Neural progenitor cell (in vitro differentiated cells): ENCODE results near the gene FCAMR. TPM values are rescaled to one million over a fixed set of nuclear protein-coding genes. Genes with fewer than 3 reads are reported as not detected.

Experiments used
- DNase-seq: peaks from one replicate; pipeline ENCODE4 v3.0.0-alpha.2; 2016; ENCODE audit warnings: low spot score
- H2AFZ ChIP-seq: fragments of 200-600 bp; sonication (generic); replicated peaks from 2 replicates; pipeline ENCODE4 v1.6.1; 2016; ENCODE audit warnings: antibody characterized with exemption
- H3F3A ChIP-seq: fragments of 200-600 bp; sonication (generic); 2 replicates; pipeline ENCODE4 v1.6.1; 2016; ENCODE audit warnings: antibody characterized with exemption, low read depth
- H3K27ac ChIP-seq: fragments of 200-600 bp; sonication (generic); 2 replicates; pipeline ENCODE4 v1.5.1; 2016; ENCODE audit warnings: mild to moderate bottlenecking
- H3K27me3 ChIP-seq: fragments of 200-600 bp; sonication (generic); 2 replicates; pipeline ENCODE4 v1.6.1; 2016; ENCODE audit warnings: mild to moderate bottlenecking, moderate library complexity
- H3K36me3 ChIP-seq: fragments of 200-600 bp; sonication (generic); 2 replicates; pipeline ENCODE4 v1.5.1; 2016
- H3K4me1 ChIP-seq: fragments of 200-600 bp; sonication (generic); 2 replicates; pipeline ENCODE4 v1.6.1; 2016; ENCODE audit warnings: mixed run types
- H3K4me2 ChIP-seq: fragments of 200-600 bp; sonication (generic); 2 replicates; pipeline ENCODE4 v1.6.1; 2016
- H3K4me3 ChIP-seq: fragments of 200-600 bp; sonication (generic); 2 replicates; pipeline ENCODE4 v1.5.1; 2016
- H3K79me2 ChIP-seq: fragments of 200-600 bp; sonication (generic); 2 replicates; pipeline ENCODE4 v1.6.1; 2016; ENCODE audit warnings: low read depth
- H3K9ac ChIP-seq: fragments of 200-600 bp; sonication (generic); 2 replicates; pipeline ENCODE4 v1.6.1; 2016
- H3K9me3 ChIP-seq: fragments of 200-600 bp; sonication (generic); 2 replicates; pipeline ENCODE4 v1.5.1; 2016; ENCODE audit warnings: low read depth
- H4K20me1 ChIP-seq: fragments of 200-600 bp; sonication (generic); 2 replicates; pipeline ENCODE4 v1.6.1; 2016; ENCODE audit warnings: low read depth
- H3K27ac Mint-ChIP-seq: 3 replicates; pipeline ENCODE4 v1.8.0; 2021; ENCODE audit warnings: mixed read lengths
- H3K27me3 Mint-ChIP-seq: 2 replicates; pipeline ENCODE4 v1.8.0; 2022; ENCODE audit warnings: low read depth, mild to moderate bottlenecking, inconsistent platforms, moderate library complexity, mixed read lengths; ENCODE audit not compliant: insufficient read depth
- H3K36me3 Mint-ChIP-seq: 3 replicates; pipeline ENCODE4 v1.8.0; 2021; ENCODE audit warnings: mixed read lengths
- H3K4me1 Mint-ChIP-seq: 3 replicates; pipeline ENCODE4 v1.8.0; 2021; ENCODE audit warnings: mixed read lengths
- H3K4me3 Mint-ChIP-seq: 3 replicates; pipeline ENCODE4 v1.8.0; 2021; ENCODE audit warnings: mild to moderate bottlenecking, moderate library complexity, mixed read lengths
- H3K9me3 Mint-ChIP-seq: 3 replicates; pipeline ENCODE4 v1.8.0; 2020; ENCODE audit warnings: mixed read lengths
- EZH2 ChIP-seq: fragments of 200-600 bp; sonication (generic); IDR thresholded peaks from 2 replicates; pipeline ENCODE4 v1.6.1; 2017; ENCODE audit warnings: antibody characterized with exemption, mild to moderate bottlenecking, moderate library complexity
- EZH2phosphoT487 ChIP-seq: fragments of 200-600 bp; sonication (generic); IDR thresholded peaks from 2 replicates; pipeline ENCODE4 v1.6.1; 2017; ENCODE audit warnings: antibody characterized with exemption
- total RNA-seq: library from RNA; depleted of rRNA; stranded (reverse); fragments of >200 nt; gene quantifications from 2 replicates; pipeline ENCODE4 v1.2.3, GENCODE V29; 2015; ENCODE audit warnings: low replicate concordance
- TF ChIP-seq, protein P1 (sequence below): fragments of 200-600 bp; sonication (generic); IDR thresholded peaks from 2 replicates; pipeline ENCODE4 v1.5.1; 2017; ENCODE audit warnings: antibody characterized with exemption, mild to moderate bottlenecking

FCAMR gene
- total RNA-seq, 1 donor from 2014 or later: not detected

DNA sequence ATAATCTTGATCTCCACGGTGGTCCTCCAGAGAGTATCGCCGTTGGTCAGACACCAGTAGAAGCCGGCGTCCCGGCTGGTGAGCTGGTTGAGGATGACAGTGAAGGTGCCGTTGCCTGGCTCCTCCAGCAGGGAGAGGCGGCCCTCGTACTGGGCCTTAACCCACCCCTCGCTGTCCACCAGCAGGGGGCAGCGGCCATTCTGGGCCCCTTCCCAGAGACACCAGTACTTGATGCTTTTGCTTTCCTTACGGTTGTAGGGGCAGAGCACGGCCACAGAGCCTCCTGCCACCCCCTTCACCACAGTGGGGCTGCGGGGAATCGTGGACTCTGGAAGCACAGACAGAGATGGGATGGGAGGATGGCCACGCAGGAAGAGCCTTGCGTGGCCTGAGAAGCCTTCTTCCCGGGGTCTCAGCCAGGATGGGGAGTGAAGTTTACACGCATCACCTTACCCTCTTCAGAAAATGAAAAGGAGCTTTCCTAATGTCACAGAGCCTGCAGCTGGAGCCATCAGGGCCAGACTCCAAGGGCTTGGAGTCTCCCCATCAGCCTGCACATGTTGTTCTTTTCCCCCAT lies 34.7 kb downstream of the FCAMR start:
- Mint-ChIP-seq H3K4me1 (no peaks in the 10 kb centered on the region), H3K27me3 (peaks cover 3% of the 10 kb centered on the region)

DNA sequence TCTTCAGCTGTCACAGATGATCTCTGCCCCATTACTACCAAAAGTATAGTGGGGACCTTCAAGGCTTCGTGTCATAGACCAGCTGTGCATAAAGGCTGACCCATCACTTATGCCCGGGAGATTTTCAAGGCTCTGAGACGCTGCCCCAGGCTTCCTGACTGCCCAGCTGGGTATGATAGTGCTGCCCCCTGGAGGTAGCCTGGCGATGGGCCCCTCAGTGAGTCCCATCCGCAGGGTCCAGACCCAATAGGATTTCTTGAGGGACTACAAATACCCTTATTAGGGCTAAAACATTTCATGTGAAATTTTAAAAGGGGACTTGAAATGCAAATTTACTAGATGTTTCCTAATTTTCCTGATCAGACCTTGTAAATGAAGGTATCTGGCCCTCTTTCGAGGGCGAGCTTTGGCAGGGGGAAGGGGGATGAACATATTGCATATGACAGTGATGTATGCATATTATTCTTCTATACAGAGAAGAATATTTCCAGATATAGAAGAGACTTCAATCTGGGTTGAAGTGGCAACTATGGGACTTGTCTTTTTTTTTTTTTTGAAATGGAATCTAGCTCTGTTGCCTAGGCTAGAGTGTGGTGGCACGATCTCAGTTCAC lies 36.8 kb downstream of the FCAMR start:
- no peak for TF ChIP-seq EZH2phosphoT487
- TF ChIP-seq, protein P1, sequence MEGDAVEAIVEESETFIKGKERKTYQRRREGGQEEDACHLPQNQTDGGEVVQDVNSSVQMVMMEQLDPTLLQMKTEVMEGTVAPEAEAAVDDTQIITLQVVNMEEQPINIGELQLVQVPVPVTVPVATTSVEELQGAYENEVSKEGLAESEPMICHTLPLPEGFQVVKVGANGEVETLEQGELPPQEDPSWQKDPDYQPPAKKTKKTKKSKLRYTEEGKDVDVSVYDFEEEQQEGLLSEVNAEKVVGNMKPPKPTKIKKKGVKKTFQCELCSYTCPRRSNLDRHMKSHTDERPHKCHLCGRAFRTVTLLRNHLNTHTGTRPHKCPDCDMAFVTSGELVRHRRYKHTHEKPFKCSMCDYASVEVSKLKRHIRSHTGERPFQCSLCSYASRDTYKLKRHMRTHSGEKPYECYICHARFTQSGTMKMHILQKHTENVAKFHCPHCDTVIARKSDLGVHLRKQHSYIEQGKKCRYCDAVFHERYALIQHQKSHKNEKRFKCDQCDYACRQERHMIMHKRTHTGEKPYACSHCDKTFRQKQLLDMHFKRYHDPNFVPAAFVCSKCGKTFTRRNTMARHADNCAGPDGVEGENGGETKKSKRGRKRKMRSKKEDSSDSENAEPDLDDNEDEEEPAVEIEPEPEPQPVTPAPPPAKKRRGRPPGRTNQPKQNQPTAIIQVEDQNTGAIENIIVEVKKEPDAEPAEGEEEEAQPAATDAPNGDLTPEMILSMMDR: peak; percentile 68
- Histone ChIP-seq H3K4me1 (no peaks in the 10 kb centered on the region), H2AFZ (no peak overlapping the region), H3K27me3 (no peaks in the 10 kb centered on the region), H3K79me2 (no peaks in the 10 kb centered on the region), H3K4me3 (no peak overlapping the region), H3K36me3 (no peaks in the 10 kb centered on the region), H3K9me3 (no peaks in the 10 kb centered on the region), H4K20me1 (no peaks in the 10 kb centered on the region), H3K4me2 (no peak overlapping the region), H3K9ac (no peak overlapping the region), H3F3A (no peaks in the 10 kb centered on the region), H3K27ac (no peak overlapping the region)
- DNase-seq: peak; percentile 57
- H3K36me3 Mint-ChIP-seq: no peaks in the 10 kb centered on the region
- no peak overlapping the region for H3K4me3 Mint-ChIP-seq
- no peaks in the 10 kb centered on the region for H3K9me3 Mint-ChIP-seq
- H3K27me3 Mint-ChIP-seq: peaks cover 3% of the 10 kb centered on the region
- no peak overlapping the region for H3K27ac Mint-ChIP-seq
- no peaks in the 10 kb centered on the region for H3K4me1 Mint-ChIP-seq

More for the DNA sequence above, 34.7 kb downstream of the FCAMR start:
- H3K36me3 Mint-ChIP-seq: no peaks in the 10 kb centered on the region
- Histone ChIP-seq H3K36me3 (no peaks in the 10 kb centered on the region), H3K27ac (no peak overlapping the region), H4K20me1 (no peaks in the 10 kb centered on the region), H3K4me1 (no peaks in the 10 kb centered on the region), H3F3A (no peaks in the 10 kb centered on the region), H3K4me2 (no peak overlapping the region), H3K27me3 (no peaks in the 10 kb centered on the region), H3K79me2 (no peaks in the 10 kb centered on the region), H3K9ac (no peak overlapping the region), H3K4me3 (no peak overlapping the region), H2AFZ (no peak overlapping the region), H3K9me3 (no peaks in the 10 kb centered on the region)
- peak; percentile 69 for DNase-seq
- no peak overlapping the region for H3K27ac Mint-ChIP-seq
- TF ChIP-seq, protein P1: peak; percentile 59
- TF ChIP-seq EZH2: no peak
- H3K9me3 Mint-ChIP-seq: no peaks in the 10 kb centered on the region
- H3K4me3 Mint-ChIP-seq: no peak overlapping the region

DNA sequence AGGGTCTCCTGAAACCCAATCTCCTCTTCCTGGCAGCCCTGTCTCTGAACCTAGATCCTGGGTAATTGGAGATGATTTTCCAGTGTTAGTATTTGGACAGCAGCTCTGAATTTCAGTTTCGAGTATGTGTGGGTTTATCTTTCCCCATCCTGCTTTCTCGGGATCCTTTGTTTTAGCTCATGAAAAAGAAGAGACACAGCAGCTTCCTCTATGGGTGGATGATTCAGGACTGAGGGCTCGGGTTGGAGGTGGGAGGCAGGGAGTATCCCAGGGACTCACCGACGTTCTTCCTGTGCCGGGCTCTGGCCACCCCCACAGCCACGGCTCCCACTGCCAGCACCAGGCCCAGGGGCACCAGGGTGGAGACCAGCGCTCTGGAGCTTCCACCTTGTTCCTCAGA lies 38.1 kb downstream of the FCAMR start:
- Histone ChIP-seq H3K27ac (no peak overlapping the region), H3K9ac (no peak overlapping the region), H3K4me2 (no peak overlapping the region), H3K79me2 (no peaks in the 10 kb centered on the region), H3K4me3 (no peak overlapping the region), H4K20me1 (no peaks in the 10 kb centered on the region), H3K27me3 (no peaks in the 10 kb centered on the region), H3K36me3 (no peaks in the 10 kb centered on the region), H2AFZ (no peak overlapping the region), H3F3A (no peaks in the 10 kb centered on the region), H3K9me3 (no peaks in the 10 kb centered on the region), H3K4me1 (no peaks in the 10 kb centered on the region)
- H3K9me3 Mint-ChIP-seq: no peaks in the 10 kb centered on the region
- H3K36me3 Mint-ChIP-seq: no peaks in the 10 kb centered on the region
- H3K4me3 Mint-ChIP-seq: no peak overlapping the region
- no peaks in the 10 kb centered on the region for H3K27me3 Mint-ChIP-seq
- DNase-seq: no peak
- H3K27ac Mint-ChIP-seq: no peak overlapping the region
- TF ChIP-seq, protein P1: no peak
- TF ChIP-seq EZH2phosphoT487: no peak
- TF ChIP-seq EZH2: no peak
- no peaks in the 10 kb centered on the region for H3K4me1 Mint-ChIP-seq
